NOMO-1 (cell line): ENCODE data around the gene PRRC1.

ENCODE experiments used
- DNase-seq, 2 experiments: peaks; one replicate each; lab custom pipeline; 2025; ENCODE audit not compliant: unreplicated experiment in 2 of 2; lab: John Stamatoyannopoulos, UW

Gene PRRC1

GRCh38 chr5:127517480-127518318, at the start of gene PRRC1:
PRRC1 (plus strand) TSS chr5:127517640; CDS start chr5:127523480, 5,840 bp downstream.
- peak; percentile 81 to 88 for DNase-seq

GRCh38 chr5:127471211-127471610, 46.2 kb upstream of the PRRC1 start:
- no peak for DNase-seq

GRCh38 chr5:127472700-127473099, 44.7 kb upstream of the PRRC1 start:
- no peak for DNase-seq

GRCh38 chr5:127486471-127486870, 31.0 kb upstream of the PRRC1 start:
- no peak for DNase-seq

- peak; percentile 41 to 80 for DNase-seq
These were observed 24.3 kb upstream of the PRRC1 start for GRCh38 chr5:127492854-127493738.

GRCh38 chr5:127498548-127498947, 18.9 kb upstream of the PRRC1 start:
- DNase-seq, result no peak

- DNase-seq, result no peak
These were observed 11.5 kb upstream of the PRRC1 start for GRCh38 chr5:127505905-127506304.

- no peak for DNase-seq
These were observed 10.8 kb upstream of the PRRC1 start for GRCh38 chr5:127506616-127507015.

- no peak for DNase-seq
These were observed 8.6 kb upstream of the PRRC1 start for GRCh38 chr5:127508644-127509373.

GRCh38 chr5:127513408-127513970, 4.0 kb upstream of the PRRC1 start:
- DNase-seq, result no peak

- no peak for DNase-seq
These were observed 2.6 kb upstream of the PRRC1 start for GRCh38 chr5:127514816-127515215.

GRCh38 chr5:127515693-127516440, 1.6 kb upstream of the PRRC1 start:
- no peak for DNase-seq

GRCh38 chr5:127517110-127517479, 345 bp upstream of the PRRC1 start:
- DNase-seq, result no peak

- DNase-seq, result peak in 1 of 2 experiments; percentile 45
These were observed 830 bp downstream of the PRRC1 start for GRCh38 chr5:127518319-127518621.

- DNase-seq, result no peak
These were observed 2.1 kb downstream of the PRRC1 start for GRCh38 chr5:127519527-127519926.

- DNase-seq, result no peak
These were observed 3.8 kb downstream of the PRRC1 start for GRCh38 chr5:127521138-127521770.

- DNase-seq, result no peak
These were observed 7.7 kb downstream of the PRRC1 start for GRCh38 chr5:127525181-127525580.

GRCh38 chr5:127529904-127530682, 12.7 kb downstream of the PRRC1 start:
- DNase-seq, result no peak

- DNase-seq, result peak in 1 of 2 experiments; percentile 2
These were observed 19.2 kb downstream of the PRRC1 start for GRCh38 chr5:127536687-127537086.
